Spleen (tissue), 11 donors: ENCODE data around the gene ZNF385B. TPM values are rescaled to one million over a fixed set of nuclear protein-coding genes. Genes with fewer than 3 reads are reported as not detected.

Experiments
- DNase-seq: peaks from one replicate; pipeline ENCODE4 v3.0.0-alpha.2; 2020
- H3K27ac ChIP-seq, 8 donors: fragments of 200-600 bp; sonication (generic) in 7 of 8; 1 replicate in 4 of 8; 2 replicates in 4 of 8; pipeline versions ENCODE4 v1.5.0 to v1.8.0; 2016 to 2021; ENCODE audit warnings: inconsistent platforms in 4 of 8, mild to moderate bottlenecking in 4 of 8, moderate library complexity in 1 of 8
- H3K27me3 ChIP-seq, 7 donors: fragments of 200-600 bp; sonication (generic) in 6 of 7; replicated peaks in 1 of 7; 1 replicate in 4 of 7; 2 replicates in 3 of 7; pipeline versions ENCODE4 v1.5.0 to v1.8.0; 2016 to 2021; ENCODE audit warnings: inconsistent platforms in 3 of 7, mild to moderate bottlenecking in 1 of 7
- H3K36me3 ChIP-seq, 6 donors: fragments of 200-600 bp; sonication (generic) in 5 of 6; 1 replicate in 4 of 6; 2 replicates in 2 of 6; pipeline versions ENCODE4 v1.5.0 to v1.8.0; 2016 to 2021; ENCODE audit warnings: inconsistent platforms in 2 of 6
- H3K4me1 ChIP-seq, 6 donors: fragments of 200-600 bp; sonication (generic) in 5 of 6; 1 replicate in 3 of 6; 2 replicates in 3 of 6; pipeline versions ENCODE4 v1.5.0 to v1.8.0; 2016 to 2021; ENCODE audit warnings: inconsistent platforms in 3 of 6
- H3K4me3 ChIP-seq, 8 donors: fragments of 200-600 bp; sonication (generic) in 7 of 8; 1 replicate in 4 of 8; 2 replicates in 4 of 8; pipeline versions ENCODE4 v1.5.0 to v1.8.0; 2016 to 2021; ENCODE audit warnings: inconsistent platforms in 4 of 8, mild to moderate bottlenecking in 4 of 8, moderate library complexity in 2 of 8
- H3K9me3 ChIP-seq, 8 donors: fragments of 200-600 bp; sonication (generic) in 7 of 8; 1 replicate in 4 of 8; 2 replicates in 4 of 8; pipeline versions ENCODE4 v1.5.0 to v1.8.0; 2016 to 2021; ENCODE audit warnings: inconsistent platforms in 4 of 8
- CTCF ChIP-seq, 11 experiments: fragments of 200-600 bp in 7 of 11; fragments of 450-650 bp in 4 of 11; sonication (generic) in 4 of 11; IDR thresholded peaks in 8 of 11; conservative IDR thresholded peaks in 3 of 11; 1 replicate in 7 of 11; 2 replicates in 4 of 11; pipeline versions ENCODE4 v1.4.0 to v1.8.0; 2016 to 2021; ENCODE audit warnings: antibody characterized with exemption in 11 of 11, inconsistent platforms in 4 of 11, mild to moderate bottlenecking in 1 of 11
- POLR2A ChIP-seq, 3 donors: fragments of 450-650 bp; IDR thresholded peaks; one replicate each; pipeline ENCODE4 v1.5.1; 2017; ENCODE audit warnings: antibody characterized with exemption in 3 of 3, mild to moderate bottlenecking in 1 of 3
- POLR2AphosphoS5 ChIP-seq, 3 donors: sonication (generic); formaldehyde crosslinking; IDR thresholded peaks; one replicate each; pipeline ENCODE4 v1.5.1; 2017; ENCODE audit warnings: antibody characterized with exemption in 3 of 3
- WGBS, 5 donors: extraction: QIAGEN DNeasy Blood & Tissue Kit in 3 of 5; methylation state at CpG; one replicate each; pipeline versions ENCODE4 v1.1.5 to v1.1.7; 2013 to 2018; 5-methylcytosine and 5-hydroxymethylcytosine counted together
- intact Hi-C: fragments of 100-400 bp; cut with DNase I; formaldehyde crosslinking; loops from one replicate; pipeline ENCODE4 v1.15.0; 2023; ENCODE audit warnings: low total_unique reads
- polyA plus RNA-seq, 3 donors: library from polyadenylated mRNA; stranded (reverse); fragments of 200-250 nt; gene quantifications; one replicate each; pipeline ENCODE4 v1.2.1, GENCODE V29; 2013
- total RNA-seq, 7 donors: library from RNA; depleted of rRNA in 3 of 7; stranded (reverse); fragments of >200 nt in 3 of 7; fragmentation: NEBNext Ultra II Directional in 4 of 7; extraction: Animal tissue kit (Norgen Biotek cat#: 25700) in 4 of 7; gene quantifications; one replicate each; pipeline versions ENCODE4 v1.1.0 to v1.2.1, GENCODE V29; 2016 to 2021
- donor health status: healthy with polysubstance abuse.
- donor health status: DM: no; HTN: no; CAD: no; lungs with moderate emphysema.
- donor health status: DM: no; HTN: no; CAD: no.
- donor health status: Bipolar disorder and iron deficiency.
- donor health status: healthy.
- donor health status: DM: no; HTN: no; CAD: no.
- donor health status: DM: yes; HTN: yes; CAD: no.

The ZNF385B gene
- total and polyA plus RNA-seq, 10 donors: 0.03 to 4.3 (median 0.37) TPM; not detected in 3

- H3K4me1 ChIP-seq: no peaks in the 10 kb centered on the region
- no peak overlapping the region for H3K4me3 ChIP-seq
- no peak for DNase-seq
- intact Hi-C loops: no loop called here
- no peaks in the 10 kb centered on the region for H3K27me3 ChIP-seq
- H3K27ac ChIP-seq: no peak overlapping the region
- H3K36me3 ChIP-seq: no peaks in the 10 kb centered on the region
- TF ChIP-seq POLR2A (IDR thresholded peaks at IDR 0.05): no peak
- TF ChIP-seq POLR2AphosphoS5 (IDR thresholded peaks at IDR 0.05): no peak
- no peak for TF ChIP-seq CTCF (IDR thresholded peaks at IDR 0.05 in 8 of 11, conservative IDR thresholded peaks at IDR 0.05 in 3 of 11)
- no peaks in the 10 kb centered on the region for H3K9me3 ChIP-seq
- WGBS, 5 donors: 85 to 93% (median 88%) methylated on average over 3 of the region's 3 CpGs
These were observed 424.0 kb downstream of the ZNF385B start for GRCh38 chr2:179437430-179437829.

DNA sequence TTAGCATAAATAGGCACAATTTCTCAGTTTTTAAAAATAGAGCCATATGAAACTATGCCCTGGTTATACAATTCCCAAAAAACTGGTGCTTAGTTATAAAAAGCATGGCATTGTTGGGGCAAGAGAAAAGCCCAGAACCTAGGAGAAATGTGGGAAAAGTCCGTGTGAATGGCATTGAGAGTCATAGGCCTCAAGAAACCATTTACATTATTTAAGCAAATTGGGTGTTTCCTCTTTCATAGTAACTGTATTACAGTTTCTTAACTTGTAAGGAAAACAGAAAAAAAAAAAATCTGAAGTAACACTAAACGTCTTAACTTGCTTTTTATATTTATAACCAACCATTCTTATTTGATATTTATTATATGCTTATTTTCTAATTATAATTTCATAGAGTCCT, 425.8 kb downstream of the ZNF385B start:
- Histone ChIP-seq H3K9me3 (no peaks in the 10 kb centered on the region), H3K4me1 (no peaks in the 10 kb centered on the region), H3K27me3 (no peaks in the 10 kb centered on the region), H3K4me3 (no peak overlapping the region), H3K36me3 (no peaks in the 10 kb centered on the region), H3K27ac (no peak overlapping the region)
- DNase-seq: no peak
- intact Hi-C loops: no loop called here
- no peak for TF ChIP-seq CTCF (IDR thresholded peaks at IDR 0.05 in 8 of 11, conservative IDR thresholded peaks at IDR 0.05 in 3 of 11)
- TF ChIP-seq POLR2AphosphoS5 (IDR thresholded peaks at IDR 0.05): no peak
- no peak for TF ChIP-seq POLR2A (IDR thresholded peaks at IDR 0.05)
- WGBS, 5 donors: 57 to 70% (median 58%) methylated on average over 2 of the region's 2 CpGs

- intact Hi-C loops: no loop called here
- H3K4me3 ChIP-seq: no peak overlapping the region
- no peaks in the 10 kb centered on the region for H3K36me3 ChIP-seq
- H3K4me1 ChIP-seq: no peaks in the 10 kb centered on the region
- WGBS, 5 donors: 79 to 85% (median 84%) methylated on average over 4 of the region's 4 CpGs
- no peaks in the 10 kb centered on the region for H3K27me3 ChIP-seq
- H3K27ac ChIP-seq: no peak overlapping the region
- H3K9me3 ChIP-seq: no peaks in the 10 kb centered on the region
- no peak for DNase-seq
- TF ChIP-seq POLR2A (IDR thresholded peaks at IDR 0.05) (no peak), CTCF (IDR thresholded peaks at IDR 0.05 in 8 of 11, conservative IDR thresholded peaks at IDR 0.05 in 3 of 11) (no peak), POLR2AphosphoS5 (IDR thresholded peaks at IDR 0.05) (no peak)
These were observed 426.4 kb downstream of the ZNF385B start for GRCh38 chr2:179435000-179435399.

DNA sequence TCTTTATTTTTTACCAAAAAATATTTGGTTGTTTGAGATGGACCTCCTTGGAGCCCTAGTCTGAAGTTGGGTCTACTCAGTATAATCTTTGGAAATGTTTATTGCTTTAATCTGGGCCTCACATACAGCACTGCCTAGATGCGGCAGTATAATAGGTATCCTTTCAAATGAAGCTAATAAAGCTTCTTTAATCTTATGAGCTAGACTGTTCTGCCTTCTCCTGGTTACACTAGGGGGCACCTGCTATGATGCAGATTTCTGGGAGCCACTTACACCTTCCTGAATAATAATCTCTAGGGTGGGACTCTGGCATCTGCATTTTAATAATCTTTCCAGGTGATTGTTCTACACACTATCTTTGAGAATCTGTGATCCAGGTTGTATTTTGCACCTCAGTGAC, 427.1 kb downstream of the ZNF385B start:
- Histone ChIP-seq H3K9me3 (no peaks in the 10 kb centered on the region), H3K4me3 (no peak overlapping the region), H3K27ac (no peak overlapping the region), H3K36me3 (no peaks in the 10 kb centered on the region), H3K27me3 (peaks cover 0 to 3% (median 0%) of the 10 kb centered on the region in 7 donors), H3K4me1 (no peaks in the 10 kb centered on the region)
- DNase-seq: no peak
- intact Hi-C loops: no loop called here
- 89 to 100% (median 97%) methylated on average over 1 of the region's 1 CpG for WGBS, 5 donors
- TF ChIP-seq POLR2AphosphoS5 (IDR thresholded peaks at IDR 0.05) (no peak), CTCF (IDR thresholded peaks at IDR 0.05 in 8 of 11, conservative IDR thresholded peaks at IDR 0.05 in 3 of 11) (no peak), POLR2A (IDR thresholded peaks at IDR 0.05) (no peak)
